Measurements from ENCODE around the gene ANGPTL2. TPM values are rescaled to one million over a fixed set of nuclear protein-coding genes. Genes with fewer than 3 reads are reported as not detected.

The ANGPTL2 gene
- total and polyA plus RNA-seq, 2 experiments from 2014 or later = 18.0 to 25.6 TPM

- TF ChIP-seq CTCF (IDR thresholded peaks at IDR 0.05; ENCODE audit: poor library complexity) = no peak
- no peak for TF ChIP-seq EZH2phosphoT487 (IDR thresholded peaks at IDR 0.05; ENCODE audit: low read depth, severe bottlenecking, unreplicated experiment)
- TF ChIP-seq EZH2 (IDR thresholded peaks at IDR 0.05; ENCODE audit: borderline replicate concordance) = no peak
Observed at GRCh38 chr9:127118597-127119319, 3.7 kb downstream of the ANGPTL2 start.

GRCh38 chr9:127117801-127118200 lies 4.6 kb downstream of the ANGPTL2 start:
- Histone ChIP-seq H2AFZ (no peak overlapping the region), H4K20me1 (ENCODE audit: insufficient read depth, poor library complexity, severe bottlenecking) (peaks cover 2% of the 10 kb centered on the region), H3K36me3 (replicated peaks; ENCODE audit: insufficient read depth, low read depth) (no peaks in the 10 kb centered on the region), H3K27me3 (no peaks in the 10 kb centered on the region), H3K79me2 (peaks cover 21% of the 10 kb centered on the region), H3K4me2 (no peak overlapping the region), H3K9me3 (ENCODE audit: low read depth) (no peaks in the 10 kb centered on the region), H3K27ac (no peak overlapping the region), H3K4me3 (no peak overlapping the region), H3K9me2 (replicated peaks; ENCODE audit: insufficient read depth) (no peaks in the 10 kb centered on the region), H3K4me1 (ENCODE audit: insufficient read depth) (peaks cover 2% of the 10 kb centered on the region)
- TF ChIP-seq CTCF (IDR thresholded peaks at IDR 0.05; ENCODE audit: poor library complexity) (no peak), EZH2phosphoT487 (IDR thresholded peaks at IDR 0.05; ENCODE audit: low read depth, severe bottlenecking, unreplicated experiment) (no peak), EZH2 (IDR thresholded peaks at IDR 0.05; ENCODE audit: borderline replicate concordance) (no peak)
- WGBS (ENCODE audit: low lambda C conversion rate, missing lambda C conversion rate) = 86% methylated on average over 4 of the region's 4 CpGs
- no peak for DNase-seq (ENCODE audit: low spot score)

More at GRCh38 chr9:127118597-127119319, 3.7 kb downstream of the ANGPTL2 start:
- peaks cover 21% of the 10 kb centered on the region for H3K79me2 ChIP-seq
- H3K4me2 ChIP-seq = no peak overlapping the region
- H3K9me2 ChIP-seq (replicated peaks; ENCODE audit: insufficient read depth) = no peaks in the 10 kb centered on the region
- H3K4me1 ChIP-seq (ENCODE audit: insufficient read depth) = peaks cover 11% of the 10 kb centered on the region
- DNase-seq (ENCODE audit: low spot score) = no peak
- WGBS (ENCODE audit: low lambda C conversion rate, missing lambda C conversion rate) = 95% methylated on average over 8 of the region's 8 CpGs
- H3K4me3 ChIP-seq = no peak overlapping the region
- H4K20me1 ChIP-seq (ENCODE audit: insufficient read depth, poor library complexity, severe bottlenecking) = peaks cover 2% of the 10 kb centered on the region
- H3K9me3 ChIP-seq (ENCODE audit: low read depth) = no peaks in the 10 kb centered on the region
- H3K36me3 ChIP-seq (replicated peaks; ENCODE audit: insufficient read depth, low read depth) = no peaks in the 10 kb centered on the region
- H3K27ac ChIP-seq = no peak overlapping the region
- H3K27me3 ChIP-seq = no peaks in the 10 kb centered on the region
- H2AFZ ChIP-seq = no peak overlapping the region

GRCh38 chr9:127116957-127117356 lies 5.5 kb downstream of the ANGPTL2 start:
- Histone ChIP-seq H2AFZ (no peak overlapping the region), H3K4me2 (no peak overlapping the region), H3K9me3 (ENCODE audit: low read depth) (no peaks in the 10 kb centered on the region), H4K20me1 (ENCODE audit: insufficient read depth, poor library complexity, severe bottlenecking) (peaks cover 2% of the 10 kb centered on the region), H3K36me3 (replicated peaks; ENCODE audit: insufficient read depth, low read depth) (no peaks in the 10 kb centered on the region), H3K4me3 (no peak overlapping the region), H3K79me2 (peaks cover 21% of the 10 kb centered on the region), H3K9me2 (replicated peaks; ENCODE audit: insufficient read depth) (no peaks in the 10 kb centered on the region), H3K27ac (no peak overlapping the region), H3K27me3 (no peaks in the 10 kb centered on the region), H3K4me1 (ENCODE audit: insufficient read depth) (peaks cover 1% of the 10 kb centered on the region)
- no peak for TF ChIP-seq EZH2 (IDR thresholded peaks at IDR 0.05; ENCODE audit: borderline replicate concordance)
- no peak for TF ChIP-seq EZH2phosphoT487 (IDR thresholded peaks at IDR 0.05; ENCODE audit: low read depth, severe bottlenecking, unreplicated experiment)
- TF ChIP-seq CTCF (IDR thresholded peaks at IDR 0.05; ENCODE audit: poor library complexity) = no peak
- no peak for DNase-seq (ENCODE audit: low spot score)
- 74% methylated on average over 2 of the region's 2 CpGs for WGBS (ENCODE audit: low lambda C conversion rate, missing lambda C conversion rate)
